Gastrocnemius medialis (tissue), 4 donors: Measurements from ENCODE around the gene SHD.

Experiments used
- POLR2A ChIP-seq, 2 donors: fragments of 450-650 bp; IDR thresholded peaks; one replicate each; pipeline ENCODE4 v1.6.1; 2017; ENCODE audit warnings: antibody characterized with exemption in 2 of 2, mild to moderate bottlenecking in 2 of 2, moderate library complexity in 2 of 2
- TF ChIP-seq, protein P1 (sequence below), 5 experiments: fragments of 450-650 bp in 3 of 5; fragments of 200-600 bp in 2 of 5; sonication (generic) in 2 of 5; IDR thresholded peaks in 4 of 5; conservative IDR thresholded peaks in 1 of 5; 1 replicate in 4 of 5; 2 replicates in 1 of 5; pipeline ENCODE4 v1.5.1; 2016 to 2019; ENCODE audit warnings: antibody characterized with exemption in 5 of 5, mild to moderate bottlenecking in 3 of 5, moderate library complexity in 3 of 5

DNA sequence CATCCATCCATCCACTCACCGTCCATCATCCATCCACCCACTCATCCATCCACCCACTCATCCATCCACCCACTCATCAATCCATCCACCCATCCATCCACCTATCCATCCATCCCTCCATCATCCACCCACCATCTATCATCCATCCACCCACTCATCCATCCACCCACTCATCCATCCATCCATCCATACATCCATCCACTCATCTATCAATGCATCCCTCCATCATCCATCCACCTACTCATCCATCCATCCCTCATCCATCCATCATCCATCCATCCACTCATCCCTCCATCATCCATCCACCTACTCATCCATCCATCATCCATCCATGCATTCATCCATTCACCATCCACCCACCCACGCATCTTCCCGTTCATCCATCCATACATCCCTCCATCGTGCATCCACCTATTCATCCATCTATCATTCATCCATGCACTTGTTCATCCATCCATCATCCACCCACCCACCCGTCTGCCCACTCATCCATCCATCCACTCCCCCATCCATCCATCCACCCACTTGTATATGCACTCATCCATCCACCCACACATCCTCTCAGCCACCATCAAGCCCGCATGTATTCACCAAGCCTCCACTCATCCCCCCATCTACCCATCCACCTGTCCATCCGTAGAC, 56.0 kb downstream of the SHD start:
- no peak for TF ChIP-seq POLR2A (IDR thresholded peaks at IDR 0.05)
- TF ChIP-seq, protein P1, sequence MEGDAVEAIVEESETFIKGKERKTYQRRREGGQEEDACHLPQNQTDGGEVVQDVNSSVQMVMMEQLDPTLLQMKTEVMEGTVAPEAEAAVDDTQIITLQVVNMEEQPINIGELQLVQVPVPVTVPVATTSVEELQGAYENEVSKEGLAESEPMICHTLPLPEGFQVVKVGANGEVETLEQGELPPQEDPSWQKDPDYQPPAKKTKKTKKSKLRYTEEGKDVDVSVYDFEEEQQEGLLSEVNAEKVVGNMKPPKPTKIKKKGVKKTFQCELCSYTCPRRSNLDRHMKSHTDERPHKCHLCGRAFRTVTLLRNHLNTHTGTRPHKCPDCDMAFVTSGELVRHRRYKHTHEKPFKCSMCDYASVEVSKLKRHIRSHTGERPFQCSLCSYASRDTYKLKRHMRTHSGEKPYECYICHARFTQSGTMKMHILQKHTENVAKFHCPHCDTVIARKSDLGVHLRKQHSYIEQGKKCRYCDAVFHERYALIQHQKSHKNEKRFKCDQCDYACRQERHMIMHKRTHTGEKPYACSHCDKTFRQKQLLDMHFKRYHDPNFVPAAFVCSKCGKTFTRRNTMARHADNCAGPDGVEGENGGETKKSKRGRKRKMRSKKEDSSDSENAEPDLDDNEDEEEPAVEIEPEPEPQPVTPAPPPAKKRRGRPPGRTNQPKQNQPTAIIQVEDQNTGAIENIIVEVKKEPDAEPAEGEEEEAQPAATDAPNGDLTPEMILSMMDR (IDR thresholded peaks at IDR 0.05 in 4 of 5, conservative IDR thresholded peaks at IDR 0.05 in 1 of 5): no peak
